Measurements from ENCODE around the gene FOXP1. TPM values are rescaled to one million over a fixed set of nuclear protein-coding genes. Genes with fewer than 3 reads are reported as not detected.

Gene FOXP1
- total and polyA plus RNA-seq, 2 of the 8 experiments (the other 6 are each of a cell fraction or from before 2014, with no cell fraction given): 13.9 to 25.4 TPM

GRCh38 chr3:71064956-71065763 lies 518.4 kb downstream of the FOXP1 start:
- Histone ChIP-seq H3K9ac (replicated peaks in 1 of 4; ENCODE audit: extremely low read depth in 1 of 4, low read depth in 3 of 4, low read length in 3 of 4) (peak overlapping the region in 3 of 4 experiments; percentile 49 to 53 (median 51); a peak in 5 of 7 replicates), H3K4me3 (ENCODE audit: extremely low read depth in 1 of 4, insufficient read depth in 2 of 4, low read depth in 3 of 4, low read length in 4 of 4) (peak overlapping the region; percentile 53 to 66 (median 60)), H3K27ac (ENCODE audit: low read depth, low read length) (no peak overlapping the region), H2AK5ac (ENCODE audit: low read depth, low read length) (no peak overlapping the region), H3K56ac (replicated peaks; ENCODE audit: insufficient read length, low read depth, low read length) (no peak overlapping the region), H3K14ac (ENCODE audit: insufficient read length) (no peak overlapping the region), H3K4ac (replicated peaks; ENCODE audit: insufficient read length, low read depth, low read length) (no peak overlapping the region), H3K23ac (ENCODE audit: insufficient read length) (no peak overlapping the region), H3K4me1 (replicated peaks in 1 of 4; ENCODE audit: control insufficient read depth in 3 of 4, insufficient read depth in 4 of 4, low read length in 3 of 4) (peaks cover 4 to 21% (median 19%) of the 10 kb centered on the region in 4 experiments; a peak in 6 of 7 replicates), H3K27me3 (replicated peaks in 1 of 4; ENCODE audit: control insufficient read depth in 3 of 4, extremely low read depth in 1 of 4, insufficient read depth in 3 of 4, low read length in 3 of 4) (peaks cover 0 to 11% (median 4%) of the 10 kb centered on the region in 4 experiments; a peak in 2 of 7 replicates), H4K8ac (ENCODE audit: extremely low read depth, insufficient read depth, low read length) (peak overlapping the region; percentile 63), H3K23me2 (ENCODE audit: low read depth, low read length) (peaks cover 14% of the 10 kb centered on the region), H2BK20ac (ENCODE audit: low read length) (no peak overlapping the region), H2BK5ac (ENCODE audit: low read depth, low read length) (0 out of 2 replicates have a peak overlapping the region, but pooled peaks have one; percentile 2), H4K20me1 (replicated peaks in 1 of 2; ENCODE audit: control insufficient read depth in 1 of 2, insufficient read depth in 2 of 2, low read length in 2 of 2) (peaks cover 3 to 4% of the 10 kb centered on the region in 2 experiments), H3K9me3 (ENCODE audit: insufficient read depth in 2 of 2, low read depth in 1 of 2, low read length in 1 of 2) (no peaks in the 10 kb centered on the region), H3K79me2 (ENCODE audit: control insufficient read depth in 1 of 2, insufficient read depth in 2 of 2, low read length in 2 of 2) (peaks cover 0 to 39% of the 10 kb centered on the region in 2 experiments; a peak in 2 of 4 replicates), H3K79me1 (ENCODE audit: low read depth, low read length) (no peaks in the 10 kb centered on the region), H2BK15ac (ENCODE audit: low read length) (0 out of 2 replicates have a peak overlapping the region, but pooled peaks have one; percentile 36), H2BK120ac (replicated peaks; ENCODE audit: low read depth, low read length) (peak overlapping the region; percentile 36), H2AFZ (ENCODE audit: low read length) (no peak overlapping the region), H3K36me3 (ENCODE audit: control insufficient read depth in 2 of 4, insufficient read depth in 4 of 4, low read length in 3 of 4) (no peaks in the 10 kb centered on the region), H4K5ac (ENCODE audit: insufficient read length, low read depth, low read length) (peak overlapping the region; percentile 14), H3K4me2 (ENCODE audit: insufficient read depth in 1 of 2, low read depth in 2 of 2, low read length in 2 of 2) (peak overlapping the region; percentile 96 to 99), H3K18ac (ENCODE audit: extremely low read depth, low read length) (peak overlapping the region; percentile 62), H4K91ac (replicated peaks; ENCODE audit: insufficient read length, low read length) (no peak overlapping the region), H2BK12ac (ENCODE audit: low read depth, low read length) (no peak overlapping the region)
- WGBS, 2 experiments (ENCODE audit: extremely low coverage in 1 of 2, insufficient coverage in 1 of 2, insufficient read length in 1 of 2, insufficient replicate concordance in 2 of 2, low coverage in 1 of 2, low lambda C conversion rate in 2 of 2, missing lambda C conversion rate in 1 of 2): 1% methylated on average over 43 of the region's 85 CpGs; no CpG with 5 or more reads in 1 of the 2 experiments
- FAIRE-seq: no peak
- CTCF ChIA-PET (ENCODE audit: partially characterized antibody): no interaction called here
- peak in 1 of 2 experiments; percentile 82 for DNase-seq (ENCODE audit: low read depth in 1 of 2, low spot score in 2 of 2)
- POLR2A ChIA-PET (ENCODE audit: partially characterized antibody): interaction anchor here (2.3 kb wide), 1 partner anchor 10 kb away, joined by 6 read pairs; no protein-coding TSS in a partner anchor
- TF ChIP-seq BRCA1 (IDR thresholded peaks at IDR 0.05; ENCODE audit: low read depth, low read length) (no peak), MAX (IDR thresholded peaks at IDR 0.05) (no peak), TBP (IDR thresholded peaks at IDR 0.05; ENCODE audit: low read depth, low read length) (0 out of 2 replicates have a peak, but pooled peaks have one; percentile 22), KDM4A (IDR thresholded peaks at IDR 0.05; ENCODE audit: low read depth, low read length, severe bottlenecking) (peak; percentile 42), GABPA (IDR thresholded peaks at IDR 0.05; ENCODE audit: borderline replicate concordance, insufficient read depth, low read length) (peak; percentile 44; the same call in 1 of the 2 replicates), SIN3A (conservative IDR thresholded peaks at IDR 0.05 in 1 of 2, IDR thresholded peaks at IDR 0.05 in 1 of 2; ENCODE audit: low read depth in 1 of 2, low read length in 2 of 2) (no peak), GTF2F1 (IDR thresholded peaks at IDR 0.05; ENCODE audit: borderline replicate concordance, low read depth, low read length) (no peak), SUZ12 (IDR thresholded peaks at IDR 0.05; ENCODE audit: low read length) (peak; percentile 23; the same call in 1 of the 2 replicates), ASH2L (IDR thresholded peaks at IDR 0.05; ENCODE audit: low read length) (peak; percentile 77), POLR2A (IDR thresholded peaks at IDR 0.05; ENCODE audit: control extremely low read depth in 1 of 2, low read depth in 2 of 2, low read length in 2 of 2) (no peak), SAP30 (IDR thresholded peaks at IDR 0.05; ENCODE audit: insufficient read depth, insufficient replicate concordance, low read length) (peak; percentile 32)

Data from H1 (cell line).